H1 (cell line): ENCODE measurements around the gene ZSWIM7. TPM values are rescaled to one million over a fixed set of nuclear protein-coding genes. Genes with fewer than 3 reads are reported as not detected.

Experiments
- CTCF ChIA-PET: fragments of 300-600 bp; sonication (Branson Sonifier 250); formaldehyde crosslinking; loops from one replicate; lab custom pipeline; 2021; ENCODE audit not compliant: partially characterized antibody; lab: Charles Lee
- POLR2A ChIA-PET: fragments of 300-600 bp; sonication (Branson Sonifier 250); formaldehyde crosslinking; loops from one replicate; lab custom pipeline; 2021; ENCODE audit warnings: inconsistent platforms; ENCODE audit not compliant: partially characterized antibody; lab: Charles Lee
- DNase-seq, 2 experiments: peaks; one replicate each; pipeline versions ENCODE4 v3.0.0 to v3.0.0-alpha.2; 2010 to 2022; ENCODE audit warnings: low spot score in 2 of 2, low read depth in 1 of 2, mixed read lengths in 1 of 2
- FAIRE-seq: peaks from 2 replicates; lab custom pipeline; 2011; peaks lifted over from hg19 to GRCh38; lab: Jason Lieb, UNC
- H2AFZ ChIP-seq: 2 replicates; pipeline ENCODE4 v1.8.1; 2012; ENCODE audit warnings: low read length, inconsistent platforms
- H2AK5ac ChIP-seq: 2 replicates; pipeline ENCODE4 v1.6.1; 2013; ENCODE audit warnings: low read depth, low read length
- H2BK120ac ChIP-seq: replicated peaks from 2 replicates; pipeline ENCODE3; 2013; ENCODE audit warnings: low read depth, low read length, inconsistent platforms
- H2BK12ac ChIP-seq: 2 replicates; pipeline ENCODE4 v1.6.1; 2013; ENCODE audit warnings: low read depth, low read length
- H2BK15ac ChIP-seq: 2 replicates; pipeline ENCODE4 v1.6.1; 2013; ENCODE audit warnings: low read length
- H2BK20ac ChIP-seq: 2 replicates; pipeline ENCODE4 v1.6.1; 2013; ENCODE audit warnings: low read length
- H2BK5ac ChIP-seq: 2 replicates; pipeline ENCODE4 v1.6.1; 2013; ENCODE audit warnings: low read depth, low read length
- H3K14ac ChIP-seq: 2 replicates; pipeline ENCODE4 v1.6.1; 2013; ENCODE audit warnings: inconsistent platforms; ENCODE audit not compliant: insufficient read length
- H3K18ac ChIP-seq: 2 replicates; pipeline ENCODE4 v1.6.1; 2013; ENCODE audit warnings: low read length; ENCODE audit errors: extremely low read depth
- H3K23ac ChIP-seq: 2 replicates; pipeline ENCODE4 v1.6.1; 2013; ENCODE audit warnings: inconsistent platforms; ENCODE audit not compliant: insufficient read length
- H3K23me2 ChIP-seq: 2 replicates; pipeline ENCODE4 v1.6.1; 2013; ENCODE audit warnings: low read depth, low read length
- H3K27ac ChIP-seq: 2 replicates; pipeline ENCODE4 v1.6.1; 2011; ENCODE audit warnings: low read depth, low read length, inconsistent platforms
- H3K27me3 ChIP-seq, 4 experiments: replicated peaks in 1 of 4; 1 replicate in 1 of 4; 2 replicates in 3 of 4; pipeline versions ENCODE4 v1.6.1 to v1.8.1; 2011 to 2013; ENCODE audit warnings: low read length in 3 of 4, mild to moderate bottlenecking in 3 of 4, inconsistent platforms in 2 of 4, mixed read lengths in 2 of 4, moderate library complexity in 1 of 4; ENCODE audit not compliant: control insufficient read depth in 3 of 4, insufficient read depth in 3 of 4; ENCODE audit errors: extremely low read depth in 1 of 4
- H3K36me3 ChIP-seq, 4 experiments: 2 replicates each; pipeline versions ENCODE4 v1.6.1 to v1.8.1; 2011 to 2013; ENCODE audit warnings: mild to moderate bottlenecking in 4 of 4, low read length in 3 of 4, moderate library complexity in 2 of 4, control low read depth in 1 of 4, inconsistent platforms in 1 of 4; ENCODE audit not compliant: insufficient read depth in 4 of 4, control insufficient read depth in 2 of 4
- H3K4ac ChIP-seq: replicated peaks from 2 replicates; pipeline ENCODE3; 2013; ENCODE audit warnings: low read length, low read depth, mixed read lengths, inconsistent platforms; ENCODE audit not compliant: insufficient read length
- H3K4me1 ChIP-seq, 4 experiments: replicated peaks in 1 of 4; 1 replicate in 1 of 4; 2 replicates in 3 of 4; pipeline versions ENCODE4 v1.6.1 to v1.8.1; 2011 to 2013; ENCODE audit warnings: low read length in 3 of 4, inconsistent platforms in 2 of 4, mixed read lengths in 1 of 4; ENCODE audit not compliant: insufficient read depth in 4 of 4, control insufficient read depth in 3 of 4
- H3K4me2 ChIP-seq, 2 experiments: 2 replicates each; pipeline versions ENCODE4 v1.6.1 to v1.8.1; 2011 to 2013; ENCODE audit warnings: low read depth in 2 of 2, low read length in 2 of 2, control low read depth in 1 of 2, inconsistent platforms in 1 of 2, mild to moderate bottlenecking in 1 of 2; ENCODE audit not compliant: insufficient read depth in 1 of 2
- H3K4me3 ChIP-seq, 4 experiments: fragments of 200-600, 300-600 bp in 1 of 4; sonication (generic), shearing (Covaris generic), sonication (Bioruptor Twin) in 1 of 4; 2 replicates each; pipeline versions ENCODE4 v1.5.1 to v1.8.1; 2011 to 2016; ENCODE audit warnings: low read length in 4 of 4, low read depth in 3 of 4, control low read depth in 2 of 4, inconsistent platforms in 2 of 4, mild to moderate bottlenecking in 2 of 4, mixed read lengths in 1 of 4, moderate library complexity in 1 of 4; ENCODE audit not compliant: insufficient read depth in 2 of 4; ENCODE audit errors: extremely low read depth in 1 of 4
- H3K56ac ChIP-seq: replicated peaks from 2 replicates; pipeline ENCODE3; 2013; ENCODE audit warnings: low read depth, mild to moderate bottlenecking, mixed read lengths, low read length, inconsistent platforms; ENCODE audit not compliant: insufficient read length
- H3K79me1 ChIP-seq: 2 replicates; pipeline ENCODE4 v1.6.1; 2013; ENCODE audit warnings: low read depth, low read length, control low read depth
- H3K79me2 ChIP-seq, 2 experiments: 2 replicates each; pipeline versions ENCODE4 v1.6.1 to v1.8.1; 2012 to 2013; ENCODE audit warnings: low read length in 2 of 2, mild to moderate bottlenecking in 2 of 2, inconsistent platforms in 1 of 2; ENCODE audit not compliant: insufficient read depth in 2 of 2, control insufficient read depth in 1 of 2
- H3K9ac ChIP-seq, 4 experiments: replicated peaks in 1 of 4; 1 replicate in 1 of 4; 2 replicates in 3 of 4; pipeline versions ENCODE4 v1.6.1 to v1.8.1; 2011 to 2013; ENCODE audit warnings: low read depth in 3 of 4, low read length in 3 of 4, control low read depth in 2 of 4, mild to moderate bottlenecking in 2 of 4, moderate library complexity in 2 of 4, inconsistent platforms in 1 of 4; ENCODE audit errors: extremely low read depth in 1 of 4
- H3K9me3 ChIP-seq, 2 experiments: 2 replicates each; pipeline versions ENCODE4 v1.6.1 to v1.8.1; 2012 to 2013; ENCODE audit warnings: mild to moderate bottlenecking in 2 of 2, moderate library complexity in 2 of 2, control low read depth in 1 of 2, inconsistent platforms in 1 of 2, low read depth in 1 of 2, low read length in 1 of 2, mixed read lengths in 1 of 2; ENCODE audit not compliant: insufficient read depth in 2 of 2
- H4K20me1 ChIP-seq, 2 experiments: replicated peaks in 1 of 2; 2 replicates each; pipeline versions ENCODE3 to v1.8.1; 2011 to 2013; ENCODE audit warnings: inconsistent platforms in 2 of 2, low read length in 2 of 2, mild to moderate bottlenecking in 1 of 2; ENCODE audit not compliant: insufficient read depth in 2 of 2, control insufficient read depth in 1 of 2
- H4K5ac ChIP-seq: 2 replicates; pipeline ENCODE4 v1.6.1; 2013; ENCODE audit warnings: low read length, low read depth, mixed read lengths, inconsistent platforms; ENCODE audit not compliant: insufficient read length
- H4K8ac ChIP-seq: 2 replicates; pipeline ENCODE4 v1.8.0; 2013; ENCODE audit warnings: mild to moderate bottlenecking, moderate library complexity, low read length, inconsistent platforms; ENCODE audit not compliant: insufficient read depth; ENCODE audit errors: extremely low read depth
- H4K91ac ChIP-seq: replicated peaks from 2 replicates; pipeline ENCODE3; 2013; ENCODE audit warnings: low read length, mixed read lengths, inconsistent platforms; ENCODE audit not compliant: insufficient read length
- MAFK ChIP-seq: IDR thresholded peaks from 2 replicates; pipeline ENCODE4 v1.6.1; 2012; ENCODE audit warnings: low read depth, mild to moderate bottlenecking, improper control_type of control experiment, low read length
- PHF8 ChIP-seq: fragments of 200-600 bp; sonication (generic); conservative IDR thresholded peaks from 2 replicates; pipeline ENCODE4 v1.7.1; 2012; ENCODE audit warnings: low read depth, mild to moderate bottlenecking, inconsistent platforms, low read length, moderate library complexity
- RNF2 ChIP-seq: fragments of 200-900, 300-1000 bp; sonication (generic); IDR thresholded peaks from 2 replicates; pipeline ENCODE4 v1.7.1; 2016; ENCODE audit warnings: borderline replicate concordance, low read depth, mild to moderate bottlenecking, antibody characterized with exemption, low read length; ENCODE audit not compliant: poor library complexity, severe bottlenecking; ENCODE audit errors: missing control alignments
- SRF ChIP-seq: IDR thresholded peaks from 2 replicates; pipeline ENCODE4 v1.6.1; 2011; ENCODE audit warnings: mild to moderate bottlenecking, low read depth, low read length, moderate library complexity
- SUZ12 ChIP-seq: fragments of 200-600 bp; sonication (generic); IDR thresholded peaks from 2 replicates; pipeline ENCODE4 v1.6.1; 2012; ENCODE audit warnings: mild to moderate bottlenecking, inconsistent platforms, low read length, moderate library complexity, mixed read lengths
- TAF7 ChIP-seq: optimal IDR thresholded peaks from 2 replicates; pipeline ENCODE3; 2011; ENCODE audit warnings: low read depth, mild to moderate bottlenecking, inconsistent platforms, low read length, moderate library complexity, borderline replicate concordance
- WGBS, 2 experiments: shearing (Covaris generic) in 1 of 2; methylation state at CpG; one replicate each; pipeline versions ENCODE4 v1.1.6 to v1.1.7; 2013 to 2015; ENCODE audit warnings: low lambda C conversion rate in 2 of 2, mixed read lengths in 2 of 2, inconsistent platforms in 1 of 2, low coverage in 1 of 2, missing lambda C conversion rate in 1 of 2; ENCODE audit not compliant: insufficient replicate concordance in 2 of 2, insufficient coverage in 1 of 2, insufficient read length in 1 of 2; ENCODE audit errors: extremely low coverage in 1 of 2, missing lambda C conversion rate in 1 of 2; 5-methylcytosine and 5-hydroxymethylcytosine counted together
- polyA plus RNA-seq, 7 experiments: library from polyadenylated mRNA; depleted of rRNA in 3 of 7; stranded (reverse) in 5 of 7; unstranded in 2 of 7; fragments of >200 nt in 5 of 7; fragments of 200-250 nt in 2 of 7; gene quantifications; 1 replicate in 5 of 7; 2 replicates in 1 of 7; 4 replicates in 1 of 7; pipeline versions ENCODE4 v1.2.1 to v1.2.3, GENCODE V29; 2011 to 2013; ENCODE audit warnings: missing spikeins in 2 of 7, mixed read lengths in 2 of 7
- total RNA-seq: library from RNA; stranded (reverse); fragmentation: NEBNext Ultra II Directional; extraction: Animal tissue kit (Norgen Biotek cat#: 25700); gene quantifications from 2 replicates; pipeline ENCODE4 v1.2.1, GENCODE V29; 2021
- TF ChIP-seq, protein P1 (sequence below): IDR thresholded peaks from 2 replicates; pipeline ENCODE4 v1.6.1; 2012; ENCODE audit warnings: inconsistent platforms
- TF ChIP-seq, protein P2 (sequence below), 3 experiments: IDR thresholded peaks; 1 replicate in 2 of 3; 2 replicates in 1 of 3; pipeline versions ENCODE4 v1.5.1 to v1.6.1; 2011; ENCODE audit warnings: low read length in 3 of 3, mild to moderate bottlenecking in 3 of 3, inconsistent platforms in 2 of 3, low read depth in 1 of 3, moderate library complexity in 1 of 3; ENCODE audit not compliant: insufficient read depth in 1 of 3; ENCODE audit errors: control extremely low read depth in 1 of 3

Gene ZSWIM7
- total and polyA plus RNA-seq, 2 of the 8 experiments (the other 6 are each of a cell fraction or from before 2014, with no cell fraction given): 39.3 to 57.7 TPM

DNA sequence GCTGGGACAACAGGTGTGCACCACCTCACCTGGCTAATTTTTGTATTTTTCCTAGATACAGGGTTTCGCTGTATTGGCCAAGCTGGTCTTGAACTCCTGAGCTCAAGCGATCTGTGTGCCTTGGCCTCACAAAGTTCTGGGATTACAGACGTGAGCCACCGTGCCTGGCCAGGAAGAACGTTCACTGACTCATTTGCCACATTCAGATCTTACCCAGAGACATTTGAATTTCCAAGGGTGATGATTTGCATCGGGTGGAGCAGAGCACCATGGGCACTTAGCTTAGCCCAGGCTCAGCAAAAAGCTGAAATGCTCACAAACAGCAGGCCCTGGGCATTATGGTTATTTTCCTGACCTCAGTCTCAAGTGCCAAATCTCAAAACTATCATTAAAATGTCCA is 69.1 kb downstream of the ZSWIM7 start:
- Histone ChIP-seq H3K9me3 (no peaks in the 10 kb centered on the region), H3K4me3 (no peak overlapping the region), H3K79me1 (no peaks in the 10 kb centered on the region), H4K5ac (no peak overlapping the region), H4K20me1 (no peaks in the 10 kb centered on the region), H2AK5ac (no peak overlapping the region), H2BK20ac (no peak overlapping the region), H3K4ac (no peak overlapping the region), H3K56ac (no peak overlapping the region), H3K27me3 (no peaks in the 10 kb centered on the region; a peak in 1 of 7 replicates), H2BK5ac (no peak overlapping the region), H2BK15ac (no peak overlapping the region), H4K8ac (no peak overlapping the region), H3K27ac (no peak overlapping the region), H3K23me2 (no peaks in the 10 kb centered on the region; the same call in 1 of the 2 replicates), H3K9ac (no peak overlapping the region), H2AFZ (no peak overlapping the region), H2BK12ac (no peak overlapping the region), H4K91ac (no peak overlapping the region), H3K36me3 (no peaks in the 10 kb centered on the region), H3K23ac (no peak overlapping the region), H3K79me2 (no peaks in the 10 kb centered on the region), H3K14ac (no peak overlapping the region), H3K18ac (no peak overlapping the region), H2BK120ac (no peak overlapping the region), H3K4me2 (no peak overlapping the region), H3K4me1 (no peaks in the 10 kb centered on the region)
- DNase-seq: no peak
- CTCF ChIA-PET: interaction anchor here (0.6 kb wide), 1 partner anchor 20 kb away, joined by 3 read pairs; no protein-coding TSS in a partner anchor
- FAIRE-seq: no peak
- WGBS, 2 experiments: 89% methylated on average over 6 of the region's 6 CpGs; no CpG with 5 or more reads in 1 of the 2 experiments
- POLR2A ChIA-PET: interaction anchor here (1.0 kb wide), 1 partner anchor 69 kb away, joined by 3 read pairs; the partner anchor contains the start of genes TTC19 and ZSWIM7
- no peak for TF ChIP-seq MAFK
- TF ChIP-seq, protein P1, sequence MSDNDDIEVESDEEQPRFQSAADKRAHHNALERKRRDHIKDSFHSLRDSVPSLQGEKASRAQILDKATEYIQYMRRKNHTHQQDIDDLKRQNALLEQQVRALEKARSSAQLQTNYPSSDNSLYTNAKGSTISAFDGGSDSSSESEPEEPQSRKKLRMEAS: no peak
- no peak for TF ChIP-seq PHF8
- no peak for TF ChIP-seq SRF
- no peak for TF ChIP-seq RNF2
- TF ChIP-seq, protein P2, sequence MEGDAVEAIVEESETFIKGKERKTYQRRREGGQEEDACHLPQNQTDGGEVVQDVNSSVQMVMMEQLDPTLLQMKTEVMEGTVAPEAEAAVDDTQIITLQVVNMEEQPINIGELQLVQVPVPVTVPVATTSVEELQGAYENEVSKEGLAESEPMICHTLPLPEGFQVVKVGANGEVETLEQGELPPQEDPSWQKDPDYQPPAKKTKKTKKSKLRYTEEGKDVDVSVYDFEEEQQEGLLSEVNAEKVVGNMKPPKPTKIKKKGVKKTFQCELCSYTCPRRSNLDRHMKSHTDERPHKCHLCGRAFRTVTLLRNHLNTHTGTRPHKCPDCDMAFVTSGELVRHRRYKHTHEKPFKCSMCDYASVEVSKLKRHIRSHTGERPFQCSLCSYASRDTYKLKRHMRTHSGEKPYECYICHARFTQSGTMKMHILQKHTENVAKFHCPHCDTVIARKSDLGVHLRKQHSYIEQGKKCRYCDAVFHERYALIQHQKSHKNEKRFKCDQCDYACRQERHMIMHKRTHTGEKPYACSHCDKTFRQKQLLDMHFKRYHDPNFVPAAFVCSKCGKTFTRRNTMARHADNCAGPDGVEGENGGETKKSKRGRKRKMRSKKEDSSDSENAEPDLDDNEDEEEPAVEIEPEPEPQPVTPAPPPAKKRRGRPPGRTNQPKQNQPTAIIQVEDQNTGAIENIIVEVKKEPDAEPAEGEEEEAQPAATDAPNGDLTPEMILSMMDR (IDR thresholded peaks at IDR 0.05; ENCODE audit: control extremely low read depth in 1 of 3, insufficient read depth in 1 of 3, low read depth in 1 of 3, low read length in 3 of 3): no peak
- TF ChIP-seq TAF7: no peak
- TF ChIP-seq SUZ12: no peak
